Muscle layer of duodenum (tissue), 2 donors: Measurements from ENCODE around the gene CARM1.
"Not testable (repeated sequence)": the region's sequence is repeated elsewhere in the genome, so short reads cannot be mapped to it uniquely, and the experiment has no call there.

Source experiments
- H3K27ac ChIP-seq: one replicate; pipeline ENCODE4 v1.7.0; 2013; ENCODE audit warnings: mild to moderate bottlenecking, low read length
- H3K27me3 ChIP-seq: one replicate; pipeline ENCODE4 v1.7.0; 2013; ENCODE audit warnings: low read depth, mild to moderate bottlenecking, control low read depth, low read length
- H3K36me3 ChIP-seq, 2 donors: one replicate each; pipeline ENCODE4 v1.7.0; 2013; ENCODE audit warnings: low read length in 2 of 2, control low read depth in 1 of 2, mild to moderate bottlenecking in 1 of 2; ENCODE audit not compliant: insufficient read depth in 2 of 2, control insufficient read depth in 1 of 2
- H3K4me1 ChIP-seq, 2 donors: one replicate each; pipeline ENCODE4 v1.7.0; 2013; ENCODE audit warnings: low read length in 2 of 2, mild to moderate bottlenecking in 2 of 2, control low read depth in 1 of 2, moderate library complexity in 1 of 2; ENCODE audit not compliant: insufficient read depth in 2 of 2, control insufficient read depth in 1 of 2
- H3K4me3 ChIP-seq, 2 donors: one replicate each; pipeline ENCODE4 v1.7.0; 2013; ENCODE audit warnings: low read length in 2 of 2, low read depth in 1 of 2, mild to moderate bottlenecking in 1 of 2
- H3K9me3 ChIP-seq, 2 donors: one replicate each; pipeline ENCODE4 v1.7.0; 2013; ENCODE audit warnings: low read length in 2 of 2, control low read depth in 1 of 2, mild to moderate bottlenecking in 1 of 2; ENCODE audit not compliant: control insufficient read depth in 1 of 2
- donor health status: healthy.

The CARM1 gene

GRCh38 chr19:10927730-10928562, 56.6 kb downstream of the CARM1 start:
- peaks cover 0 to 19% of the 10 kb centered on the region in 2 donors for H3K36me3 ChIP-seq
- H3K9me3 ChIP-seq: no peaks in the 10 kb centered on the region
- peaks cover 5 to 24% of the 10 kb centered on the region in 2 donors for H3K4me1 ChIP-seq
- peak overlapping the region; percentile 45 for H3K27ac ChIP-seq
- peak overlapping the region; percentile 70 to 99 for H3K4me3 ChIP-seq
- no peaks in the 10 kb centered on the region for H3K27me3 ChIP-seq

DNA sequence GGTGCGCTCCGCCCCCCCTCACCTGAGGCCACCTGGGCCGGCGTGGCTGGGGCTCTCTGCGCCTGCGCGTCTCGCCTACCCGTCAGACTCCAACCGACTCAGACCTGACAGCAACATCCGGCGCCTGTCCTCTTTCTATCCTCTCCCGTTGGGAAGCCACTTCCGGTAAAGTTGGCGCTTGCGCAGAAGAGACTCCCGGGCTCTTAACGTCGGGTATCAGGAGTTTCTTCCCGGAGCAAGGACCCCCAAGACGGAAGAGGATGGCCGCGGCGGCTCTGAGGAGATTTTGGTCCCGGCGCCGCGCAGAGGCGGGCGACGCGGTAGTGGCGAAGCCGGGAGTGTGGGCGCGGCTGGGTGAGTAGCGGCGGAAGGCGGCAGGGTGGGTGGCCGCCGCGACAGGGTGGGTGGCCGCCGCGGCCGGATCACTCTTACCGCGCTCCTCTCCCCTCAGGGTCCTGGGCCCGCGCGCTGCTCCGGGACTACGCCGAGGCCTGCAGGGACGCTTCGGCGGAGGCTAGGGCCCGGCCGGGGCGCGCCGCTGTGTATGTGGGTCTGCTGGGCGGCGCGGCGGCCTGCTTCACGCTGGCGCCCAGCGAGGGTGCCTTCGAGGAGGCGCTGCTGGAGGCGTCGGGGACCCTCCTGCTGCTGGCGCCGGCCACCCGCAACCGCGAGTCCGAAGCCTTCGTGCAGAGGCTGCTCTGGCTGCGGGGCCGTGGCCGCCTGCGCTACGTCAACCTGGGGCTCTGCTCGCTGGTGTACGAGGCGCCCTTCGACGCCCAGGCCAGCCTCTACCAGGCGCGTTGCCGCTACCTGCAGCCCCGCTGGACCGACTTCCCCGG, 57.4 kb downstream of the CARM1 start, which contains the start of the genes TIMM29 and YIPF2:
TIMM29 (plus strand) TSS at position 249 of the 839 bp plus-strand sequence; CDS start at position 261, 12 bp downstream.
YIPF2 (minus strand) TSS at position 77 of the 839 bp plus-strand sequence. CDS start 229 bp downstream, outside the sequence.
- peak within 1 kb of the TSS; percentile 70 to 99 for H3K4me3 ChIP-seq
- no peaks in the 10 kb centered on the region for H3K9me3 ChIP-seq
- H3K36me3 ChIP-seq: peaks cover 0 to 16% of the 10 kb centered on the region in 2 donors
- H3K27ac ChIP-seq: peak within 1 kb of the TSS; percentile 45
- peaks cover 5 to 24% of the 10 kb centered on the region in 2 donors for H3K4me1 ChIP-seq
- no peaks in the 10 kb centered on the region for H3K27me3 ChIP-seq

DNA sequence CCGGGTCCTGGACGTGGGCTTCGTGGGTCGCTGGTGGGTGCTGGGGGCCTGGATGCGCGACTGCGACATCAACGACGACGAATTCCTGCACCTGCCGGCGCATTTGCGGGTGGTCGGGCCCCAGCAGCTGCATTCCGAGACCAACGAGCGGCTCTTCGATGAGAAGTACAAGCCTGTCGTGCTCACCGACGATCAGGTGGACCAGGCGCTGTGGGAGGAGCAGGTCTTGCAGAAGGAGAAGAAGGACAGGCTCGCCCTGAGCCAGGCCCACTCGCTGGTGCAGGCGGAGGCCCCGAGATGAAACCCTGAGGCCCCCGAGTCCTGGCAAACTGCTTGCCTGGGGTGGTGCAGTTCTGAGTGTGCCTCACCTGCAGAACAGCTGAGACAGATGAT, 58.0 kb downstream of the CARM1 start:
- peaks cover 0 to 10% of the 10 kb centered on the region in 2 donors for H3K36me3 ChIP-seq
- H3K4me1 ChIP-seq: peaks cover 5 to 24% of the 10 kb centered on the region in 2 donors
- no peaks in the 10 kb centered on the region for H3K9me3 ChIP-seq
- no peak overlapping the region for H3K27ac ChIP-seq
- H3K4me3 ChIP-seq: peak overlapping the region; percentile 63 to 99
- H3K27me3 ChIP-seq: no peaks in the 10 kb centered on the region

GRCh38 chr19:10935371-10936059, 64.2 kb downstream of the CARM1 start:
- no peaks in the 10 kb centered on the region for H3K27me3 ChIP-seq
- H3K27ac ChIP-seq: no peak overlapping the region
- no peaks in the 10 kb centered on the region for H3K4me1 ChIP-seq
- no peaks in the 10 kb centered on the region for H3K9me3 ChIP-seq
- peaks cover 0 to 10% of the 10 kb centered on the region in 2 donors for H3K36me3 ChIP-seq
- no peak overlapping the region for H3K4me3 ChIP-seq

GRCh38 chr19:10936661-10937084, 65.3 kb downstream of the CARM1 start:
- Histone ChIP-seq H3K36me3 (peaks cover 0 to 6% of the 10 kb centered on the region in 2 donors), H3K4me1 (no peaks in the 10 kb centered on the region), H3K4me3 (no peak overlapping the region), H3K27ac (no peak overlapping the region), H3K9me3 (no peaks in the 10 kb centered on the region), H3K27me3 (no peaks in the 10 kb centered on the region)

DNA sequence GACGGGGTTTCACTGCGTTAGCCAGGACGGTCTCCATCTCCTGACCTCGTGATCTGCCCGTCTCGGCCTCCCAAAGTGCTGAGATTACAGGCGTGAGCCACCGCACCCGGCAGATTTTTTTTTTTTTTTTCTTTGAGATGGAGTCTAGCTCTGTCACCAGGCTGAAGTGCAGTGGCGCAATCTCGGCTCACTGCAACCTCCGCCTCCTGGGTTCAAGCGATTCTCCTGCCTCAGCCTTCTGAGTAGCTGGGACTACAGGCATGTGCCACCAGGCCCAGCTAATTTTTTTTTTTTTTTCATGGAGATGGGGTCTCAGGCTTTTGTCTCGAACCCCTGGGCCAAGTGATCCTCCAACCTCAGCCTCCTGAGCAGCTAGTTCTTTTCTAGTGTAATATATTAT, 70.3 kb downstream of the CARM1 start:
- H3K4me3 ChIP-seq, H3K4me1 ChIP-seq, H3K36me3 ChIP-seq, H3K27ac ChIP-seq, H3K9me3 ChIP-seq, H3K27me3 ChIP-seq: not testable (repeated sequence)

DNA sequence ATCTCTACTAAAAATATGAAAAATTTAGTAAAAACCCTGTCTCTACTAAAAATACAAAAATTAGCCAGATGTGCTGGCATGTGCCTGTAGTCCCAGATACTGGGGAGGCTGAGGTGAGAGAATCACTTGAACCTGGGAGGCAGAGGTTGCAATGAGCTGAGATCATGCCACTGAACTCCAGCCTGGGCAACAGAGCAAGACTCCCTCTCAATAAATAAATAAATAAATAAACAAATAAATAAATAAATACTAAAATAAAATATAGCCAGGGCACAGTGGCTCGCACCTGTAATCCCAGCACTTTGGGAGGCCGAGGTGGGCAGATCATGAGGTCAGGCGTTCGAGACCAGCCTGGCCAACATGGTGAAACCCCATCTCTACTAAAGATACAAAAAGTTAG, 72.1 kb downstream of the CARM1 start:
- H3K4me1 ChIP-seq, H3K27ac ChIP-seq, H3K36me3 ChIP-seq, H3K9me3 ChIP-seq, H3K27me3 ChIP-seq, H3K4me3 ChIP-seq: not testable (repeated sequence)

- H3K4me1 ChIP-seq: peaks cover 0 to 3% of the 10 kb centered on the region in 2 donors
- no peak overlapping the region for H3K27ac ChIP-seq
- H3K27me3 ChIP-seq: no peaks in the 10 kb centered on the region
- no peak overlapping the region for H3K4me3 ChIP-seq
- H3K36me3 ChIP-seq: no peaks in the 10 kb centered on the region
- no peaks in the 10 kb centered on the region for H3K9me3 ChIP-seq
Observed at GRCh38 chr19:10945264-10945663, 73.9 kb downstream of the CARM1 start.

DNA sequence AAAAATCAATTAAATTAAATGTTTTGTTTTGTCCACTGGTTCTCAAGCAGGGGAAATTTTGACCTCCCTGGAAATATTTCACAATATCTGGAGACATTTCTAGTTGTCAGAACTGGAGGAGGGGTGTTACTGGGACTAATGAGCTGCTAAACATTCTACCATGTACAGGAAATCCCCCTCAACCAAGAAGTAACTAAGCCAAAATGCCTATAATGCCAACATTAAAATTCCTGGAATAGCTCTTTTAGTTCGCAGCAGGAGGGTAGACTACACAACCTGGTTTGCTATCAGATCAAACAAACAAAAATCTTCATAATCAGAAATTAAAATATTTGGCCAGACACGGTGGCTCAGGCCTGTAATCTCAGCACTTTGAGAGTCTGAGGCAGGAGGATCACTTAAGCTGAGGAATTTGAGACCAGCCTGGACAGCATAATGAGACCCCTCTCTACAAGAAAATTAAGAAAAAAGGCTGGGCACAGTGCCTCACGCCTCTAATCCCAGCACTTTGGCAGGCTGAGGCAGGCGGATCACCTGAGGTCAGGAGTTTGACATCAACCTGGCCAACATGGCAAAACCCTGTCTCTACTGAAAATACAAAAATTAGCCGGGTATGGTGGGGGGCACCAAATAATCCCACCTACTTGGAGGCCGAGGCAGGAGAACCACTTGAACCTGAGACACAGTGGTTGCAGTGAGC, 75.8 kb downstream of the CARM1 start:
- Histone ChIP-seq H3K36me3 (no peaks in the 10 kb centered on the region), H3K4me1 (peaks cover 0 to 2% of the 10 kb centered on the region in 2 donors), H3K27ac (no peak overlapping the region), H3K9me3 (no peaks in the 10 kb centered on the region), H3K4me3 (no peak overlapping the region), H3K27me3 (no peaks in the 10 kb centered on the region)

DNA sequence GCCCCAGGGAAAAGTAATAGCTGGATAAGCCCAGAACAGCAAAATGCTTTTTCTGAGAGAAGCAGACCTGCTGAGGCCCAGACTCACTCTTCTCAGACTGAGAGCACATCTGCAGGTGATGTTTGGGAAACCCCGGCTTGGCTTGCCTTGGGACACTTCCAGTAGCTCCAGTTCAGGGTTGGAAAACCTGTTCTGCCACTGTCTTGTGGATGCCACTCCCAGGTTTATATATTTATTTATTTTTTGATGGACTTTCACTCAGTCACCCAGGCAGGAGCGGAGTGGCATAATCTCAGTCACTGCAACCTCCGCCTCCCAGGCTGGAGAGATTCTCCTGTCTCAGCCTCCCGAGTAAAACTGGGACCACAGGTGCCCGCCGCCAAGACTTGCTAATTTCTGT, 81.5 kb downstream of the CARM1 start:
- H3K36me3 ChIP-seq: no peaks in the 10 kb centered on the region
- no peaks in the 10 kb centered on the region for H3K27me3 ChIP-seq
- no peaks in the 10 kb centered on the region for H3K9me3 ChIP-seq
- no peaks in the 10 kb centered on the region for H3K4me1 ChIP-seq
- H3K4me3 ChIP-seq: no peak overlapping the region
- no peak overlapping the region for H3K27ac ChIP-seq
